K562 (cell line): ENCODE results near the gene MYO1A. TPM values are rescaled to one million over a fixed set of nuclear protein-coding genes. Genes with fewer than 3 reads are reported as not detected.

ENCODE experiments used
- HDAC2 ChIP-seq: fragments of 450-650 bp; IDR thresholded peaks from 2 replicates; pipeline ENCODE4 v1.6.1; 2016; ENCODE audit warnings: mild to moderate bottlenecking
- KAT7 ChIP-seq: sonication (generic); formaldehyde crosslinking; IDR thresholded peaks from 2 replicates; pipeline ENCODE4 v1.8.0; 2022; ENCODE audit warnings: missing genetic modification reagents, mild to moderate bottlenecking, borderline replicate concordance
- KDM5B ChIP-seq: fragments of 200-600 bp; sonication (generic); IDR thresholded peaks from 2 replicates; pipeline ENCODE4 v1.6.1; 2012; ENCODE audit warnings: low read depth, mild to moderate bottlenecking, moderate library complexity, low read length, control low read depth, inconsistent platforms; ENCODE audit not compliant: insufficient replicate concordance
- KLF13 ChIP-seq: fragments of 450-650 bp; IDR thresholded peaks from 2 replicates; pipeline ENCODE4 v1.6.1; 2016; ENCODE audit warnings: missing genetic modification characterization, low read depth, mild to moderate bottlenecking, missing compliant biosample characterization, moderate library complexity, borderline replicate concordance
- LEF1 ChIP-seq: fragments of 450-650 bp; IDR thresholded peaks from 2 replicates; pipeline ENCODE4 v1.6.1; 2016; ENCODE audit warnings: mild to moderate bottlenecking
- POU5F1 ChIP-seq: fragments of 150-350 bp; IDR thresholded peaks from 2 replicates; pipeline ENCODE4 v1.6.1; 2014; ENCODE audit warnings: borderline replicate concordance, low read length, low read depth, mild to moderate bottlenecking; ENCODE audit not compliant: partially characterized antibody
- RAD21 ChIP-seq, 2 experiments: fragments of 250-450 bp in 1 of 2; fragments of 450-650 bp in 1 of 2; sonication (Bioruptor Pico) in 1 of 2; formaldehyde crosslinking in 1 of 2; IDR thresholded peaks in 1 of 2; conservative IDR thresholded peaks in 1 of 2; 2 replicates each; pipeline versions ENCODE4 v1.4.0 to v1.8.0; 2020 to 2022; ENCODE audit warnings: mild to moderate bottlenecking in 2 of 2, moderate library complexity in 1 of 2
- RB1 ChIP-seq: fragments of 450-650 bp; IDR thresholded peaks from 2 replicates; pipeline ENCODE4 v1.6.1; 2017; ENCODE audit warnings: low read depth, mild to moderate bottlenecking
- SMARCA5 ChIP-seq: fragments of 450-650 bp; IDR thresholded peaks from 2 replicates; pipeline ENCODE4 v1.6.1; 2016
- SRSF7 ChIP-seq: fragments of 200-400 bp; formaldehyde crosslinking; optimal IDR thresholded peaks from 2 replicates; pipeline ENCODE3; 2017; ENCODE audit warnings: mild to moderate bottlenecking, low read depth, low read length
- polyA plus RNA-seq, 8 experiments: library from polyadenylated mRNA; depleted of rRNA in 4 of 8; stranded (reverse) in 5 of 8; unstranded in 3 of 8; fragments of >200 nt; fragmentation: Nextera tagmentation in 2 of 8; fragmentation: Illumina TruSeq in 1 of 8; extraction: Ambion mirVana in 2 of 8; extraction: Trizol in 1 of 8; gene quantifications; 2 replicates each; pipeline versions ENCODE4 v1.2.1 to v1.2.3, GENCODE V29; 2011 to 2014; ENCODE audit warnings: inconsistent platforms in 1 of 8, missing spikeins in 1 of 8
- total RNA-seq, 7 experiments: library from RNA; depleted of rRNA in 6 of 7; stranded (reverse); fragments of >200 nt in 6 of 7; fragmentation: Illumina TruSeq in 2 of 7; extraction: Trizol in 2 of 7; gene quantifications; 2 replicates each; pipeline versions ENCODE4 v1.2.1 to v1.2.3, GENCODE V29; 2011 to 2021; ENCODE audit warnings: low replicate concordance in 1 of 7
- TF ChIP-seq, protein P1 (sequence below): fragments of 450-650 bp; formaldehyde crosslinking; IDR thresholded peaks from 2 replicates; pipeline ENCODE4 v1.4.0; 2020; ENCODE audit warnings: mild to moderate bottlenecking, moderate library complexity
- TF ChIP-seq, protein P2 (sequence below): fragments of 450-650 bp; IDR thresholded peaks from 2 replicates; pipeline ENCODE4 v1.6.1; 2016; ENCODE audit warnings: low read depth, mild to moderate bottlenecking, moderate library complexity
- TF ChIP-seq, protein P3 (sequence below): IDR thresholded peaks from 3 replicates; pipeline ENCODE4 v1.6.1; 2011; ENCODE audit warnings: borderline replicate concordance, mild to moderate bottlenecking, moderate library complexity; ENCODE audit not compliant: insufficient read length; ENCODE audit errors: extremely low read depth
- TF ChIP-seq, protein P4 (sequence below), 2 experiments: fragments of 250-450 bp in 1 of 2; fragments of 450-650 bp in 1 of 2; sonication (Bioruptor Pico) in 1 of 2; IDR thresholded peaks; 2 replicates each; pipeline versions ENCODE4 v1.6.1 to v1.8.0; 2016 to 2021; ENCODE audit warnings: mild to moderate bottlenecking in 2 of 2, moderate library complexity in 2 of 2, missing compliant biosample characterization in 1 of 2, missing genetic modification characterization in 1 of 2
- TF ChIP-seq, protein P5 (sequence below): fragments of 250-450 bp; sonication (Bioruptor Pico); IDR thresholded peaks from 2 replicates; pipeline ENCODE4 v1.5.0; 2021; ENCODE audit warnings: mild to moderate bottlenecking, moderate library complexity
- TF ChIP-seq, protein P6 (sequence below): fragments of 450-650 bp; IDR thresholded peaks from 2 replicates; pipeline ENCODE4 v1.6.1; 2016

The MYO1A gene
- total and polyA plus RNA-seq, 9 of the 15 experiments (the other 6 are each of a cell fraction or from before 2014, with no cell fraction given), result 0.03 to 0.29 (median 0.14) TPM; not detected in 2

DNA sequence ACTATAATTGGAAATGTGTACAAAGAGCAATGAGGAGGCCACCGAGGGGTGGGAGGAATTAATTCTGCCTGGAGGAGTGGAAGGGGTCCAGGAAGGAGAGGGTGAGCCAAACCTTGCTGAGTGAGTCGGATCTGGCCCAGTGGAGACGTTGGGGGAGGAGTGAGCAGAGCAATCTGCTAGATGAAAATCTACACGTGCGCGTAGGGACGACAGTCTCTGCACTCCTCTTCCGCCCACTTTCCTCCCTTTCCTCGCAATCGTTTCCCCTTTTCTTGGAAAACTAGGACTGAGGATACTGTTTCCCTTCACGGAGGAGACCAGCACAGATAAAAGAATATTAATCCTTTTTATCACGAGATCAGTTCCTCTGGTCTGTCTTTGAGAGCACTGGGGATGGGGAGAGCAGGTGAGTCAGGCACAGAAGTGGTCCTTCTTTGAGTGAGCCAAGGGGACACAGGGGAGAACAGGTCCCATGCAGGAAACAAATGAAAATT, 36.1 kb upstream of the MYO1A start (continued):
- TF ChIP-seq RAD21 (CRISPR knock-in tag; conservative IDR thresholded peaks at IDR 0.05 in 1 of 2, IDR thresholded peaks at IDR 0.05 in 1 of 2), result no peak
- TF ChIP-seq SRSF7, result no peak
- no peak for TF ChIP-seq SMARCA5
- no peak for TF ChIP-seq RB1
- TF ChIP-seq KAT7 (CRISPR knock-in tag), result no peak
- no peak for TF ChIP-seq POU5F1
- TF ChIP-seq, protein P1, sequence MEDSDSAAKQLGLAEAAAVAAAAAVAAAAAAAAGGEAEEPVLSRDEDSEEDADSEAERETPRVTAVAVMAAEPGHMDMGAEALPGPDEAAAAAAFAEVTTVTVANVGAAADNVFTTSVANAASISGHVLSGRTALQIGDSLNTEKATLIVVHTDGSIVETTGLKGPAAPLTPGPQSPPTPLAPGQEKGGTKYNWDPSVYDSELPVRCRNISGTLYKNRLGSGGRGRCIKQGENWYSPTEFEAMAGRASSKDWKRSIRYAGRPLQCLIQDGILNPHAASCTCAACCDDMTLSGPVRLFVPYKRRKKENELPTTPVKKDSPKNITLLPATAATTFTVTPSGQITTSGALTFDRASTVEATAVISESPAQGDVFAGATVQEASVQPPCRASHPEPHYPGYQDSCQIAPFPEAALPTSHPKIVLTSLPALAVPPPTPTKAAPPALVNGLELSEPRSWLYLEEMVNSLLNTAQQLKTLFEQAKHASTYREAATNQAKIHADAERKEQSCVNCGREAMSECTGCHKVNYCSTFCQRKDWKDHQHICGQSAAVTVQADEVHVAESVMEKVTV (CRISPR knock-in tag), result no peak
- TF ChIP-seq, protein P2, sequence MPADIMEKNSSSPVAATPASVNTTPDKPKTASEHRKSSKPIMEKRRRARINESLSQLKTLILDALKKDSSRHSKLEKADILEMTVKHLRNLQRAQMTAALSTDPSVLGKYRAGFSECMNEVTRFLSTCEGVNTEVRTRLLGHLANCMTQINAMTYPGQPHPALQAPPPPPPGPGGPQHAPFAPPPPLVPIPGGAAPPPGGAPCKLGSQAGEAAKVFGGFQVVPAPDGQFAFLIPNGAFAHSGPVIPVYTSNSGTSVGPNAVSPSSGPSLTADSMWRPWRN, result 0 out of 2 replicates have a peak, but pooled peaks have one; percentile 34
- TF ChIP-seq, protein P3, sequence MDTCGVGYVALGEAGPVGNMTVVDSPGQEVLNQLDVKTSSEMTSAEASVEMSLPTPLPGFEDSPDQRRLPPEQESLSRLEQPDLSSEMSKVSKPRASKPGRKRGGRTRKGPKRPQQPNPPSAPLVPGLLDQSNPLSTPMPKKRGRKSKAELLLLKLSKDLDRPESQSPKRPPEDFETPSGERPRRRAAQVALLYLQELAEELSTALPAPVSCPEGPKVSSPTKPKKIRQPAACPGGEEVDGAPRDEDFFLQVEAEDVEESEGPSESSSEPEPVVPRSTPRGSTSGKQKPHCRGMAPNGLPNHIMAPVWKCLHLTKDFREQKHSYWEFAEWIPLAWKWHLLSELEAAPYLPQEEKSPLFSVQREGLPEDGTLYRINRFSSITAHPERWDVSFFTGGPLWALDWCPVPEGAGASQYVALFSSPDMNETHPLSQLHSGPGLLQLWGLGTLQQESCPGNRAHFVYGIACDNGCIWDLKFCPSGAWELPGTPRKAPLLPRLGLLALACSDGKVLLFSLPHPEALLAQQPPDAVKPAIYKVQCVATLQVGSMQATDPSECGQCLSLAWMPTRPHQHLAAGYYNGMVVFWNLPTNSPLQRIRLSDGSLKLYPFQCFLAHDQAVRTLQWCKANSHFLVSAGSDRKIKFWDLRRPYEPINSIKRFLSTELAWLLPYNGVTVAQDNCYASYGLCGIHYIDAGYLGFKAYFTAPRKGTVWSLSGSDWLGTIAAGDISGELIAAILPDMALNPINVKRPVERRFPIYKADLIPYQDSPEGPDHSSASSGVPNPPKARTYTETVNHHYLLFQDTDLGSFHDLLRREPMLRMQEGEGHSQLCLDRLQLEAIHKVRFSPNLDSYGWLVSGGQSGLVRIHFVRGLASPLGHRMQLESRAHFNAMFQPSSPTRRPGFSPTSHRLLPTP, result no peak
- TF ChIP-seq, protein P4, sequence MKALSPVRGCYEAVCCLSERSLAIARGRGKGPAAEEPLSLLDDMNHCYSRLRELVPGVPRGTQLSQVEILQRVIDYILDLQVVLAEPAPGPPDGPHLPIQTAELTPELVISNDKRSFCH (CRISPR knock-in tag; IDR thresholded peaks at IDR 0.05), result no peak
- TF ChIP-seq, protein P4 (tag; IDR thresholded peaks at IDR 0.05), result no peak
- TF ChIP-seq, protein P5, sequence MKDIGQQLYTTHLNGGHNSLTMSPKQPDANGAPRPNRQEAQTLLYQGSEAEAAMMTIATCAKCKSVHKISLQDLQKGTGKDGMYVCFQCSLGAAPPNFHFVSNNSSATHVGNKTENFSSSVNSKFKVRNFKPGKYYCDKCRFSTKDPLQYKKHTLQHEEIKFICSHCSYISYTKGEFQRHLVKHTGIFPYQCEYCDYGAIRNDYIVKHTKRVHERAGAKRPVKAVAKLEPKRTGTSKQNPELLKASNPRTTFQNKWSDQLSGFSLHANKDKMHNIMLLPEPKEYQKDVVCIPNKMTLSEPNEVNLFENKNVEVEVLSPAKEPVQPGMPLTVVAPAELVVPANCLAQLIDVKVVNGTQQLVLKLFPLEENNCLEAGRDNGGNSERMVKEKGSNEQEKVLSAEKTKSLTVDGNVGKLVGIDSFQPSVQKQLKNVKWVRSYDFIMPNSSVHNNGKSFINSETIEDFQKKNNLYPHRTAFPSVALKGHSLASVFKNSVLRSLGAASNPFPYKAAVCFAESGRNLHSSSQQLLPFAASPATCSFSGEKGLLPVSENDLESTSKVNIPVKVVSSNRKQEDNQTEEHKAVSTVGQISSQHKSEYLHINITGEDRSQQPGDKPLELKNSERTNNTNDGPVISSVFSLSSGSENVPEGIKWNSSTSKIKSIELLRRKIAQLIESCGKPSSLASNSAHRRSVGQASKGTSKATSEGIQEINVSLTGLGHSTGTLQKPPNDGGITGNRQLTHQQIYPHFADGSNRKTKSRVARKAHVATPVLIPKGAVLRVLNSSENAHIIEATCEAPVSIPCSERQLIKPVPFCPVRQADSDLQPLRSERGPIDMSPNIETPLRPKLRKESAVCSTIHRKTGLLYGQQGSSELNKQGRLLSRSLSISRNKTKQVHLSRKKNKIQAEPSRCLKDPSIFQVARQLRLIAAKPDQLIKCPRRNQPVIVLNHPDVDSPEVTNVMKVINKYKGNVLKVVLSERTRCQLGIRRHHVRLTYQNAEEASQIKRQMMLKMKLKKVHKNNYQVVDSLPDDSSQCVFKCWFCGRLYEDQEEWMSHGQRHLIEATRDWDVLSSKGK, result no peak
- TF ChIP-seq, protein P6, sequence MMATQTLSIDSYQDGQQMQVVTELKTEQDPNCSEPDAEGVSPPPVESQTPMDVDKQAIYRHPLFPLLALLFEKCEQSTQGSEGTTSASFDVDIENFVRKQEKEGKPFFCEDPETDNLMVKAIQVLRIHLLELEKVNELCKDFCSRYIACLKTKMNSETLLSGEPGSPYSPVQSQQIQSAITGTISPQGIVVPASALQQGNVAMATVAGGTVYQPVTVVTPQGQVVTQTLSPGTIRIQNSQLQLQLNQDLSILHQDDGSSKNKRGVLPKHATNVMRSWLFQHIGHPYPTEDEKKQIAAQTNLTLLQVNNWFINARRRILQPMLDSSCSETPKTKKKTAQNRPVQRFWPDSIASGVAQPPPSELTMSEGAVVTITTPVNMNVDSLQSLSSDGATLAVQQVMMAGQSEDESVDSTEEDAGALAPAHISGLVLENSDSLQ, result peak; percentile 53
- TF ChIP-seq KLF13 (tag), result 0 out of 2 replicates have a peak, but pooled peaks have one; percentile 43
- peak; percentile 58; the same call in 1 of the 2 replicates for TF ChIP-seq HDAC2
- peak; percentile 3 for TF ChIP-seq KDM5B
- TF ChIP-seq LEF1, result peak; percentile 82
